ENCODE measurements around the gene THSD8. TPM values are rescaled to one million over a fixed set of nuclear protein-coding genes. Genes with fewer than 3 reads are reported as not detected.

THSD8 gene
- total and polyA plus RNA-seq, 2 donors (not counting 1 experiment from before 2014, with no cell fraction given), result not detected

- Histone ChIP-seq H3K27me3 (ENCODE audit: control insufficient read depth, insufficient read depth, low read length) (no peaks in the 10 kb centered on the region), H3K4me2 (ENCODE audit: extremely low read depth, insufficient read depth, low read length) (no peak overlapping the region), H4K20me1 (ENCODE audit: control insufficient read depth, extremely low read depth, insufficient read depth, low read length) (no peaks in the 10 kb centered on the region), H3K36me3 (ENCODE audit: control insufficient read depth, insufficient read depth, low read length) (peaks cover 2% of the 10 kb centered on the region), H3K9me3 (ENCODE audit: control insufficient read depth, insufficient read depth, low read depth, low read length) (no peaks in the 10 kb centered on the region), H3K79me2 (ENCODE audit: control insufficient read depth, insufficient read depth, low read length) (no peaks in the 10 kb centered on the region), H3K4me3 (replicated peaks in 1 of 4; ENCODE audit: control extremely low read depth in 1 of 4, insufficient read depth in 1 of 4, low read depth in 3 of 4, low read length in 4 of 4) (no peak overlapping the region), H3K27ac (ENCODE audit: insufficient read depth, low read length) (no peak overlapping the region), H3K4me1 (ENCODE audit: control insufficient read depth, extremely low read depth, insufficient read depth, low read length) (no peaks in the 10 kb centered on the region), H2AFZ (ENCODE audit: low read length) (no peak overlapping the region), H3K9ac (ENCODE audit: insufficient read depth, low read length) (no peak overlapping the region)
- DNase-seq (ENCODE audit: low read depth in 2 of 2), result no peak
- TF ChIP-seq, protein P1, sequence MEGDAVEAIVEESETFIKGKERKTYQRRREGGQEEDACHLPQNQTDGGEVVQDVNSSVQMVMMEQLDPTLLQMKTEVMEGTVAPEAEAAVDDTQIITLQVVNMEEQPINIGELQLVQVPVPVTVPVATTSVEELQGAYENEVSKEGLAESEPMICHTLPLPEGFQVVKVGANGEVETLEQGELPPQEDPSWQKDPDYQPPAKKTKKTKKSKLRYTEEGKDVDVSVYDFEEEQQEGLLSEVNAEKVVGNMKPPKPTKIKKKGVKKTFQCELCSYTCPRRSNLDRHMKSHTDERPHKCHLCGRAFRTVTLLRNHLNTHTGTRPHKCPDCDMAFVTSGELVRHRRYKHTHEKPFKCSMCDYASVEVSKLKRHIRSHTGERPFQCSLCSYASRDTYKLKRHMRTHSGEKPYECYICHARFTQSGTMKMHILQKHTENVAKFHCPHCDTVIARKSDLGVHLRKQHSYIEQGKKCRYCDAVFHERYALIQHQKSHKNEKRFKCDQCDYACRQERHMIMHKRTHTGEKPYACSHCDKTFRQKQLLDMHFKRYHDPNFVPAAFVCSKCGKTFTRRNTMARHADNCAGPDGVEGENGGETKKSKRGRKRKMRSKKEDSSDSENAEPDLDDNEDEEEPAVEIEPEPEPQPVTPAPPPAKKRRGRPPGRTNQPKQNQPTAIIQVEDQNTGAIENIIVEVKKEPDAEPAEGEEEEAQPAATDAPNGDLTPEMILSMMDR (conservative IDR thresholded peaks at IDR 0.05 in 1 of 2, IDR thresholded peaks at IDR 0.05 in 1 of 2; ENCODE audit: low read depth in 1 of 2, low read length in 2 of 2), result no peak
- TF ChIP-seq EZH2 (IDR thresholded peaks at IDR 0.05; ENCODE audit: low read length, missing control alignments), result no peak
Observed at GRCh38 chr19:12763100-12763499, 38.8 kb upstream of the THSD8 start.

DNA sequence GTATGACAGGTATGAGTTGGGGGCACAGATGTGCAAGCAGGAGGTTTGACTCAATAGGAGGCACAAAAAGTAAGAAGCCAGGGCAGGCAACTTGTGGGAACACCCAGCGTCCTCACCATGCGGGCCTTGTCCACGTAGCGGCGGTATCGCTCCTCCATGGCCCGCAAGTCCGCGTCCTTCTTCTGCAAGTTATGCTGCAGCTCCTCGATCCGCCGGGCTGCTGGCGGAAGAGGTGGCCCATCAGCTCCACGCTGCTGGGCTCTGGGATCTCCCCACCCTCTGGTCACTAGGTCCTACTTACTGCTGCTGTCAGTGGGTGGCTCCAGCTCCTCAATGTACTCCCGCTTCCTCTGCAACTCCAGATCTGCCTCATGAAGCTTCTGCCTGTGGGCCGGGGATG, 37.2 kb upstream of the THSD8 start:
- Histone ChIP-seq H3K4me3 (replicated peaks in 1 of 4; ENCODE audit: control extremely low read depth in 1 of 4, insufficient read depth in 1 of 4, low read depth in 3 of 4, low read length in 4 of 4) (no peak overlapping the region), H3K27me3 (ENCODE audit: control insufficient read depth, insufficient read depth, low read length) (no peaks in the 10 kb centered on the region), H3K27ac (ENCODE audit: insufficient read depth, low read length) (no peak overlapping the region), H2AFZ (ENCODE audit: low read length) (no peak overlapping the region), H3K9me3 (ENCODE audit: control insufficient read depth, insufficient read depth, low read depth, low read length) (no peaks in the 10 kb centered on the region), H3K4me2 (ENCODE audit: extremely low read depth, insufficient read depth, low read length) (no peak overlapping the region), H4K20me1 (ENCODE audit: control insufficient read depth, extremely low read depth, insufficient read depth, low read length) (no peaks in the 10 kb centered on the region), H3K79me2 (ENCODE audit: control insufficient read depth, insufficient read depth, low read length) (no peaks in the 10 kb centered on the region), H3K36me3 (ENCODE audit: control insufficient read depth, insufficient read depth, low read length) (peaks cover 2% of the 10 kb centered on the region), H3K4me1 (ENCODE audit: control insufficient read depth, extremely low read depth, insufficient read depth, low read length) (no peaks in the 10 kb centered on the region), H3K9ac (ENCODE audit: insufficient read depth, low read length) (no peak overlapping the region)
- TF ChIP-seq EZH2 (IDR thresholded peaks at IDR 0.05; ENCODE audit: low read length, missing control alignments), result no peak
- TF ChIP-seq, protein P1 (conservative IDR thresholded peaks at IDR 0.05 in 1 of 2, IDR thresholded peaks at IDR 0.05 in 1 of 2; ENCODE audit: low read depth in 1 of 2, low read length in 2 of 2), result no peak
- DNase-seq (ENCODE audit: low read depth in 2 of 2), result no peak

- Histone ChIP-seq H3K9me3 (ENCODE audit: control insufficient read depth, insufficient read depth, low read depth, low read length) (no peaks in the 10 kb centered on the region), H3K4me2 (ENCODE audit: extremely low read depth, insufficient read depth, low read length) (peak overlapping the region; percentile 62)
Observed at GRCh38 chr19:12766051-12766521, 35.8 kb upstream of the THSD8 start.

More at GRCh38 chr19:12766051-12766521, 35.8 kb upstream of the THSD8 start:
- Histone ChIP-seq H3K27me3 (ENCODE audit: control insufficient read depth, insufficient read depth, low read length) (no peaks in the 10 kb centered on the region), H3K4me1 (ENCODE audit: control insufficient read depth, extremely low read depth, insufficient read depth, low read length) (no peaks in the 10 kb centered on the region), H4K20me1 (ENCODE audit: control insufficient read depth, extremely low read depth, insufficient read depth, low read length) (no peaks in the 10 kb centered on the region), H3K79me2 (ENCODE audit: control insufficient read depth, insufficient read depth, low read length) (no peaks in the 10 kb centered on the region), H3K36me3 (ENCODE audit: control insufficient read depth, insufficient read depth, low read length) (peaks cover 2% of the 10 kb centered on the region), H3K27ac (ENCODE audit: insufficient read depth, low read length) (no peak overlapping the region), H3K9ac (ENCODE audit: insufficient read depth, low read length) (no peak overlapping the region), H3K4me3 (replicated peaks in 1 of 4; ENCODE audit: control extremely low read depth in 1 of 4, insufficient read depth in 1 of 4, low read depth in 3 of 4, low read length in 4 of 4) (peak overlapping the region; percentile 41 to 60 (median 48)), H2AFZ (ENCODE audit: low read length) (peak overlapping the region; percentile 58)
- peak in 1 of 2 donors; percentile 80 for DNase-seq (ENCODE audit: low read depth in 2 of 2)
- TF ChIP-seq EZH2 (IDR thresholded peaks at IDR 0.05; ENCODE audit: low read length, missing control alignments), result no peak
- TF ChIP-seq, protein P1 (conservative IDR thresholded peaks at IDR 0.05 in 1 of 2, IDR thresholded peaks at IDR 0.05 in 1 of 2; ENCODE audit: low read depth in 1 of 2, low read length in 2 of 2), result peak; percentile 55 to 69

Measured in fibroblast of lung (primary cell).